ENCODE data around the gene NUMB. TPM values are rescaled to one million over a fixed set of nuclear protein-coding genes. Genes with fewer than 3 reads are reported as not detected.

Gene NUMB
- total RNA-seq, 2 experiments from 2014 or later = 36.7 to 37.4 TPM

- POLR2A ChIA-PET = no interaction called here
- CTCF ChIA-PET = no interaction called here
Observed at GRCh38 chr14:73276836-73277235, 181.5 kb downstream of the NUMB start.

- POLR2A ChIA-PET = no interaction called here
- CTCF ChIA-PET = no interaction called here
Observed at GRCh38 chr14:73273799-73274198, 184.5 kb downstream of the NUMB start.

GRCh38 chr14:73272393-73272792 is 186.0 kb downstream of the NUMB start:
- ChIA-PET POLR2A (no interaction called here), CTCF (no interaction called here)

GRCh38 chr14:73269729-73270531 is 188.4 kb downstream of the NUMB start:
- ChIA-PET CTCF (no interaction called here), POLR2A (no interaction called here)

- CTCF ChIA-PET = no interaction called here
- POLR2A ChIA-PET = no interaction called here
Observed at GRCh38 chr14:73267474-73267873, 190.9 kb downstream of the NUMB start.

- ChIA-PET CTCF (interaction anchor here (0.8 kb wide), 1 partner anchor 13 kb away, joined by 3 read pairs; no protein-coding TSS in a partner anchor), POLR2A (no interaction called here)
Observed at GRCh38 chr14:73266317-73266716, 192.0 kb downstream of the NUMB start.

- ChIA-PET CTCF (interaction anchor here (0.8 kb wide), 1 partner anchor 14 kb away, joined by 3 read pairs; no protein-coding TSS in a partner anchor), POLR2A (no interaction called here)
Observed at GRCh38 chr14:73265721-73266046, 192.7 kb downstream of the NUMB start.

- POLR2A ChIA-PET = interaction anchor here (0.6 kb wide), 1 partner anchor 817 kb away, joined by 7 read pairs; no protein-coding TSS in a partner anchor
- CTCF ChIA-PET = no interaction called here
Observed at GRCh38 chr14:73264885-73265720, 193.2 kb downstream of the NUMB start.

- CTCF ChIA-PET = no interaction called here
- POLR2A ChIA-PET = interaction anchor here (0.6 kb wide), 1 partner anchor 818 kb away, joined by 7 read pairs; no protein-coding TSS in a partner anchor
Observed at GRCh38 chr14:73264080-73264884, 194.1 kb downstream of the NUMB start.

- ChIA-PET POLR2A (no interaction called here), CTCF (no interaction called here)
Observed at GRCh38 chr14:73263606-73264005, 194.7 kb downstream of the NUMB start.

- ChIA-PET POLR2A (no interaction called here), CTCF (no interaction called here)
Observed at GRCh38 chr14:73262427-73263183, 195.7 kb downstream of the NUMB start.

- ChIA-PET CTCF (no interaction called here), POLR2A (no interaction called here)
Observed at GRCh38 chr14:73261520-73262426, 196.6 kb downstream of the NUMB start.

- ChIA-PET POLR2A (no interaction called here), CTCF (no interaction called here)
Observed at GRCh38 chr14:73261075-73261474, 197.3 kb downstream of the NUMB start.

- POLR2A ChIA-PET = no interaction called here
- CTCF ChIA-PET = no interaction called here
Observed at GRCh38 chr14:73260574-73260973, 197.8 kb downstream of the NUMB start.

GRCh38 chr14:73259837-73260236 is 198.5 kb downstream of the NUMB start:
- ChIA-PET POLR2A (no interaction called here), CTCF (no interaction called here)

- POLR2A ChIA-PET = no interaction called here
- CTCF ChIA-PET = no interaction called here
Observed at GRCh38 chr14:73258845-73259611, 199.3 kb downstream of the NUMB start.

- CTCF ChIA-PET = interaction anchor here (0.7 kb wide), 1 partner anchor 1387 kb away, joined by 4 read pairs; no protein-coding TSS in a partner anchor
- POLR2A ChIA-PET = no interaction called here
Observed at GRCh38 chr14:73258076-73258475, 200.3 kb downstream of the NUMB start.

- ChIA-PET CTCF (no interaction called here), POLR2A (no interaction called here)
Observed at GRCh38 chr14:73255693-73256225, 202.6 kb downstream of the NUMB start.
